Measurements from ENCODE around the gene CLIC4. TPM values are rescaled to one million over a fixed set of nuclear protein-coding genes. Genes with fewer than 3 reads are reported as not detected.

Gene CLIC4
- total and polyA plus RNA-seq, 4 donors = 15.0 to 40.7 (median 28.4) TPM

DNA sequence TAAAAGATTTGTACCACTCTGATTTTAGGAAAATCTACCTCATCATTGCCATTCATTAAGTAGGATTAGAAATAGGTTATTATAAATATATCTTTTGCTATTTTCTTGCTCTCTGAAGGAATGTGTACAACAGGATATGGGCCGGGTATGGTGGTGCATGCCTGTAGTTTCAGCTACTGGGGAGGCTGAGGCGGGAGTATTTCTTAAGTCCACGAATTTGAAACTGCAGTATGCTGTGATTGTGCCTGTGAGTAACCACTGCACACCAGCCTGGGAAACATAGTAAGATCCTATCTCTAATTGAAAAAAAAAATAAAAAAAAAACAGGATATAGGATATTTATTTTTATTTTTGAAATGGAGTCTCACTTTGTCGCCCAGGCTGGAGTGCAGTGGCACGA lies 50.0 kb downstream of the CLIC4 start:
- H3K4me3 ChIP-seq (ENCODE audit: low read depth in 1 of 3, low read length in 3 of 3) = no peak overlapping the region
- no peaks in the 10 kb centered on the region for H3K27me3 ChIP-seq (ENCODE audit: control insufficient read depth in 4 of 4, insufficient read depth in 4 of 4, low read length in 3 of 4)
- peaks cover 0 to 3% (median 0%) of the 10 kb centered on the region in 4 donors for H3K36me3 ChIP-seq (ENCODE audit: control insufficient read depth in 4 of 4, insufficient read depth in 3 of 4, low read depth in 1 of 4, low read length in 3 of 4)
- DNase-seq (ENCODE audit: low spot score) = no peak
- no peak overlapping the region for H3K27ac ChIP-seq (ENCODE audit: low read depth in 1 of 2, low read length in 2 of 2)
- peaks cover 1 to 19% (median 13%) of the 10 kb centered on the region in 4 donors for H3K4me1 ChIP-seq (ENCODE audit: control insufficient read depth in 4 of 4, insufficient read depth in 4 of 4, low read length in 3 of 4)
- no peaks in the 10 kb centered on the region for H3K9me3 ChIP-seq (ENCODE audit: control insufficient read depth in 4 of 4, low read length in 3 of 4)
- no peak overlapping the region for H3K9ac ChIP-seq (ENCODE audit: low read depth in 1 of 2, low read length in 2 of 2)
- WGBS = 92% methylated on average over 5 of the region's 5 CpGs
- TF ChIP-seq, protein P1, sequence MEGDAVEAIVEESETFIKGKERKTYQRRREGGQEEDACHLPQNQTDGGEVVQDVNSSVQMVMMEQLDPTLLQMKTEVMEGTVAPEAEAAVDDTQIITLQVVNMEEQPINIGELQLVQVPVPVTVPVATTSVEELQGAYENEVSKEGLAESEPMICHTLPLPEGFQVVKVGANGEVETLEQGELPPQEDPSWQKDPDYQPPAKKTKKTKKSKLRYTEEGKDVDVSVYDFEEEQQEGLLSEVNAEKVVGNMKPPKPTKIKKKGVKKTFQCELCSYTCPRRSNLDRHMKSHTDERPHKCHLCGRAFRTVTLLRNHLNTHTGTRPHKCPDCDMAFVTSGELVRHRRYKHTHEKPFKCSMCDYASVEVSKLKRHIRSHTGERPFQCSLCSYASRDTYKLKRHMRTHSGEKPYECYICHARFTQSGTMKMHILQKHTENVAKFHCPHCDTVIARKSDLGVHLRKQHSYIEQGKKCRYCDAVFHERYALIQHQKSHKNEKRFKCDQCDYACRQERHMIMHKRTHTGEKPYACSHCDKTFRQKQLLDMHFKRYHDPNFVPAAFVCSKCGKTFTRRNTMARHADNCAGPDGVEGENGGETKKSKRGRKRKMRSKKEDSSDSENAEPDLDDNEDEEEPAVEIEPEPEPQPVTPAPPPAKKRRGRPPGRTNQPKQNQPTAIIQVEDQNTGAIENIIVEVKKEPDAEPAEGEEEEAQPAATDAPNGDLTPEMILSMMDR (IDR thresholded peaks at IDR 0.05; ENCODE audit: low read depth, low read length, missing input control) = no peak
- no peak for TF ChIP-seq GABPA (IDR thresholded peaks at IDR 0.05 in 1 of 2, conservative IDR thresholded peaks at IDR 0.05 in 1 of 2)
- TF ChIP-seq YY1 (IDR thresholded peaks at IDR 0.05) = no peak
- no peak for TF ChIP-seq JUND (IDR thresholded peaks at IDR 0.05)
- no peak for TF ChIP-seq SP1 (IDR thresholded peaks at IDR 0.05)
- TF ChIP-seq HNF4G (IDR thresholded peaks at IDR 0.05) = no peak
- TF ChIP-seq TAF1 (conservative IDR thresholded peaks at IDR 0.05) = no peak
- TF ChIP-seq EGR1 (IDR thresholded peaks at IDR 0.05; ENCODE audit: low read depth in 2 of 2) = no peak
- TF ChIP-seq NR2F2 (IDR thresholded peaks at IDR 0.05) = no peak
- no peak for TF ChIP-seq RAD21 (IDR thresholded peaks at IDR 0.05)
- no peak for TF ChIP-seq HNF4A (conservative IDR thresholded peaks at IDR 0.05)
- TF ChIP-seq, protein P2, sequence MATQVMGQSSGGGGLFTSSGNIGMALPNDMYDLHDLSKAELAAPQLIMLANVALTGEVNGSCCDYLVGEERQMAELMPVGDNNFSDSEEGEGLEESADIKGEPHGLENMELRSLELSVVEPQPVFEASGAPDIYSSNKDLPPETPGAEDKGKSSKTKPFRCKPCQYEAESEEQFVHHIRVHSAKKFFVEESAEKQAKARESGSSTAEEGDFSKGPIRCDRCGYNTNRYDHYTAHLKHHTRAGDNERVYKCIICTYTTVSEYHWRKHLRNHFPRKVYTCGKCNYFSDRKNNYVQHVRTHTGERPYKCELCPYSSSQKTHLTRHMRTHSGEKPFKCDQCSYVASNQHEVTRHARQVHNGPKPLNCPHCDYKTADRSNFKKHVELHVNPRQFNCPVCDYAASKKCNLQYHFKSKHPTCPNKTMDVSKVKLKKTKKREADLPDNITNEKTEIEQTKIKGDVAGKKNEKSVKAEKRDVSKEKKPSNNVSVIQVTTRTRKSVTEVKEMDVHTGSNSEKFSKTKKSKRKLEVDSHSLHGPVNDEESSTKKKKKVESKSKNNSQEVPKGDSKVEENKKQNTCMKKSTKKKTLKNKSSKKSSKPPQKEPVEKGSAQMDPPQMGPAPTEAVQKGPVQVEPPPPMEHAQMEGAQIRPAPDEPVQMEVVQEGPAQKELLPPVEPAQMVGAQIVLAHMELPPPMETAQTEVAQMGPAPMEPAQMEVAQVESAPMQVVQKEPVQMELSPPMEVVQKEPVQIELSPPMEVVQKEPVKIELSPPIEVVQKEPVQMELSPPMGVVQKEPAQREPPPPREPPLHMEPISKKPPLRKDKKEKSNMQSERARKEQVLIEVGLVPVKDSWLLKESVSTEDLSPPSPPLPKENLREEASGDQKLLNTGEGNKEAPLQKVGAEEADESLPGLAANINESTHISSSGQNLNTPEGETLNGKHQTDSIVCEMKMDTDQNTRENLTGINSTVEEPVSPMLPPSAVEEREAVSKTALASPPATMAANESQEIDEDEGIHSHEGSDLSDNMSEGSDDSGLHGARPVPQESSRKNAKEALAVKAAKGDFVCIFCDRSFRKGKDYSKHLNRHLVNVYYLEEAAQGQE (IDR thresholded peaks at IDR 0.05) = no peak
- TF ChIP-seq, protein P3, sequence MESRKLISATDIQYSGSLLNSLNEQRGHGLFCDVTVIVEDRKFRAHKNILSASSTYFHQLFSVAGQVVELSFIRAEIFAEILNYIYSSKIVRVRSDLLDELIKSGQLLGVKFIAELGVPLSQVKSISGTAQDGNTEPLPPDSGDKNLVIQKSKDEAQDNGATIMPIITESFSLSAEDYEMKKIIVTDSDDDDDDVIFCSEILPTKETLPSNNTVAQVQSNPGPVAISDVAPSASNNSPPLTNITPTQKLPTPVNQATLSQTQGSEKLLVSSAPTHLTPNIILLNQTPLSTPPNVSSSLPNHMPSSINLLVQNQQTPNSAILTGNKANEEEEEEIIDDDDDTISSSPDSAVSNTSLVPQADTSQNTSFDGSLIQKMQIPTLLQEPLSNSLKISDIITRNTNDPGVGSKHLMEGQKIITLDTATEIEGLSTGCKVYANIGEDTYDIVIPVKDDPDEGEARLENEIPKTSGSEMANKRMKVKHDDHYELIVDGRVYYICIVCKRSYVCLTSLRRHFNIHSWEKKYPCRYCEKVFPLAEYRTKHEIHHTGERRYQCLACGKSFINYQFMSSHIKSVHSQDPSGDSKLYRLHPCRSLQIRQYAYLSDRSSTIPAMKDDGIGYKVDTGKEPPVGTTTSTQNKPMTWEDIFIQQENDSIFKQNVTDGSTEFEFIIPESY (IDR thresholded peaks at IDR 0.05) = no peak
- TF ChIP-seq, protein P4, sequence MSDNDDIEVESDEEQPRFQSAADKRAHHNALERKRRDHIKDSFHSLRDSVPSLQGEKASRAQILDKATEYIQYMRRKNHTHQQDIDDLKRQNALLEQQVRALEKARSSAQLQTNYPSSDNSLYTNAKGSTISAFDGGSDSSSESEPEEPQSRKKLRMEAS (IDR thresholded peaks at IDR 0.05) = no peak
- no peak for TF ChIP-seq RXRA (IDR thresholded peaks at IDR 0.05)

DNA sequence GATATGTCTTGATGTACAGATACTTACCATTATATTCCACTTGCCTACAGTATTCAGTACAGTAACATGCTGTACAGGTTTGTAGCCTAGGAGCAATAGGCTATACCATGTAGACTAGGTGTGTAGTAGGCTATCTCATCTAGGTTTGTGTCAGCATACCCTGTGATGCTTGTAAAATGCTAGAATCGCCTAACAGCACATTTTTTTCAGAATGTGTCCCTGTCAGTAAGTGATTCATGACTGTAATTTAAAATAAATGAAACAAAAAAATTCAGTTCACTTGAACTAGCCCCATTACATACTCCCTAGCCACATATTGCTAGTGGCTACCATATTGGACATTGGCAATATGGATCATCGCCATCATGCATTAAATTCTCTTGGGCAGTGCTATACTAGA lies 51.3 kb downstream of the CLIC4 start:
- TF ChIP-seq FOXA1 (IDR thresholded peaks at IDR 0.05) (no peak), RAD21 (IDR thresholded peaks at IDR 0.05) (no peak), NR2F2 (IDR thresholded peaks at IDR 0.05) (no peak), TAF1 (conservative IDR thresholded peaks at IDR 0.05) (no peak), EGR1 (IDR thresholded peaks at IDR 0.05; ENCODE audit: low read depth in 2 of 2) (no peak), FOXA2 (IDR thresholded peaks at IDR 0.05) (no peak), JUND (IDR thresholded peaks at IDR 0.05) (no peak), GABPA (IDR thresholded peaks at IDR 0.05 in 1 of 2, conservative IDR thresholded peaks at IDR 0.05 in 1 of 2) (no peak), SP1 (IDR thresholded peaks at IDR 0.05) (no peak), HNF4G (IDR thresholded peaks at IDR 0.05) (no peak), RXRA (IDR thresholded peaks at IDR 0.05) (no peak)
- TF ChIP-seq, protein P1 (IDR thresholded peaks at IDR 0.05; ENCODE audit: low read depth, low read length, missing input control) = no peak
- TF ChIP-seq, protein P2 (IDR thresholded peaks at IDR 0.05) = no peak
- TF ChIP-seq, protein P5, sequence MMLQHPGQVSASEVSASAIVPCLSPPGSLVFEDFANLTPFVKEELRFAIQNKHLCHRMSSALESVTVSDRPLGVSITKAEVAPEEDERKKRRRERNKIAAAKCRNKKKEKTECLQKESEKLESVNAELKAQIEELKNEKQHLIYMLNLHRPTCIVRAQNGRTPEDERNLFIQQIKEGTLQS (IDR thresholded peaks at IDR 0.05) = no peak
- H3K9ac ChIP-seq (ENCODE audit: low read depth in 1 of 2, low read length in 2 of 2) = no peak overlapping the region
- no peaks in the 10 kb centered on the region for H3K9me3 ChIP-seq (ENCODE audit: control insufficient read depth in 4 of 4, low read length in 3 of 4)
- WGBS = 94% methylated on average over 2 of the region's 2 CpGs
- H3K36me3 ChIP-seq (ENCODE audit: control insufficient read depth in 4 of 4, insufficient read depth in 3 of 4, low read depth in 1 of 4, low read length in 3 of 4) = peaks cover 0 to 3% (median 0%) of the 10 kb centered on the region in 4 donors
- peaks cover 0 to 22% (median 9%) of the 10 kb centered on the region in 4 donors for H3K4me1 ChIP-seq (ENCODE audit: control insufficient read depth in 4 of 4, insufficient read depth in 4 of 4, low read length in 3 of 4)
- H3K4me3 ChIP-seq (ENCODE audit: low read depth in 1 of 3, low read length in 3 of 3) = no peak overlapping the region
- no peak overlapping the region for H3K27ac ChIP-seq (ENCODE audit: low read depth in 1 of 2, low read length in 2 of 2)
- no peak for DNase-seq (ENCODE audit: low spot score)
- H3K27me3 ChIP-seq (ENCODE audit: control insufficient read depth in 4 of 4, insufficient read depth in 4 of 4, low read length in 3 of 4) = no peaks in the 10 kb centered on the region
